K562 (cell line): ENCODE results near the gene MYL1. TPM values are rescaled to one million over a fixed set of nuclear protein-coding genes. Genes with fewer than 3 reads are reported as not detected.

ENCODE experiments used
- ATAC-seq: fragments of 200-7000 bp; cut with Tn5 transposase; 3 replicates; pipeline ENCODE4 v1.9.1; 2020; ENCODE audit warnings: moderate library complexity
- BruUV-seq: library from RNA; stranded (reverse); fragments of 400-500 nt; replicated peaks from 2 replicates; lab custom pipeline; 2021; lab: Mats Ljungman, UMichigan
- CTCF ChIA-PET: fragments of 300-600 bp; formaldehyde crosslinking; extraction: SDS; loops from one replicate; lab custom pipeline; 2021; ENCODE audit warnings: low intra/inter-chr PET ratio; lab: Yijun Ruan, JAX
- POLR2A ChIA-PET: fragments of 300-600, 350-650 bp; sonication (Branson Sonifier 250); formaldehyde crosslinking; extraction: SDS; loops from one replicate; lab custom pipeline; 2021; ENCODE audit warnings: antibody characterized with exemption, inconsistent platforms; lab: Yijun Ruan, JAX
- DNase-seq, 4 experiments: peaks; one replicate each; pipeline versions ENCODE4 v3.0.0 to v3.0.0-alpha.2; 2011 to 2018; ENCODE audit warnings: low spot score in 3 of 4, mixed read lengths in 3 of 4; ENCODE audit errors: extremely low read depth in 1 of 4
- FAIRE-seq: peaks from 2 replicates; lab custom pipeline; 2011; peaks lifted over from hg19 to GRCh38; lab: Jason Lieb, UNC
- H2AFZ ChIP-seq: 2 replicates; pipeline ENCODE4 v1.6.0; 2011; ENCODE audit warnings: low read depth, low read length, control low read depth, inconsistent platforms
- H3K27ac ChIP-seq: fragments of 200-600 bp; 3 replicates; pipeline ENCODE4 v1.8.0; 2011; ENCODE audit warnings: low read depth, mild to moderate bottlenecking, control low read depth, inconsistent platforms, low read length, moderate library complexity, mixed read lengths; ENCODE audit errors: extremely low read depth
- H3K27me3 ChIP-seq, 2 experiments: fragments of 300-600 bp in 1 of 2; 2 replicates in 1 of 2; 3 replicates in 1 of 2; pipeline versions ENCODE4 v1.6.0 to v1.8.0; 2011; ENCODE audit warnings: inconsistent platforms in 2 of 2, low read length in 2 of 2, mild to moderate bottlenecking in 1 of 2, mixed read lengths in 1 of 2, moderate library complexity in 1 of 2; ENCODE audit not compliant: control insufficient read depth in 2 of 2, insufficient read depth in 2 of 2
- H3K36me3 ChIP-seq: fragments of 300-600 bp; 3 replicates; pipeline ENCODE4 v1.8.0; 2011; ENCODE audit warnings: mild to moderate bottlenecking, low read length, inconsistent platforms; ENCODE audit not compliant: control insufficient read depth, insufficient read depth
- H3K4me1 ChIP-seq, 2 experiments: fragments of 200-600 bp in 1 of 2; replicated peaks in 1 of 2; 2 replicates in 1 of 2; 3 replicates in 1 of 2; pipeline versions ENCODE4 v1.5.1 to v1.8.0; 2011; ENCODE audit warnings: inconsistent platforms in 2 of 2, low read length in 2 of 2, mild to moderate bottlenecking in 1 of 2, mixed read lengths in 1 of 2, moderate library complexity in 1 of 2; ENCODE audit not compliant: control insufficient read depth in 2 of 2, insufficient read depth in 2 of 2
- H3K4me2 ChIP-seq: 2 replicates; pipeline ENCODE4 v1.6.1; 2011; ENCODE audit warnings: low read length, control low read depth, inconsistent platforms, mixed read lengths; ENCODE audit not compliant: insufficient read depth
- H3K4me3 ChIP-seq: fragments of 200-600 bp; sonication (generic), shearing (Covaris generic); 2 replicates; pipeline ENCODE4 v1.5.1; 2016; ENCODE audit warnings: control low read depth, inconsistent platforms
- H3K79me2 ChIP-seq: fragments of 200-600 bp; 3 replicates; pipeline ENCODE4 v1.8.0; 2011; ENCODE audit warnings: low read length, inconsistent platforms; ENCODE audit not compliant: control insufficient read depth, insufficient read depth
- H3K9ac ChIP-seq, 2 experiments: 2 replicates each; pipeline versions ENCODE4 v1.6.0 to v1.6.1; 2011; ENCODE audit warnings: low read depth in 2 of 2, low read length in 2 of 2, control low read depth in 1 of 2, inconsistent platforms in 1 of 2, mild to moderate bottlenecking in 1 of 2, mixed read lengths in 1 of 2; ENCODE audit not compliant: insufficient read depth in 1 of 2
- H3K9me1 ChIP-seq: one replicate; pipeline ENCODE4 v1.6.0; 2011; ENCODE audit warnings: inconsistent platforms, mild to moderate bottlenecking, low read length, moderate library complexity; ENCODE audit not compliant: control insufficient read depth, insufficient read depth
- H3K9me3 ChIP-seq: replicated peaks from 2 replicates; pipeline ENCODE4 v1.5.1; 2011; ENCODE audit warnings: low read depth, low read length, inconsistent platforms; ENCODE audit not compliant: control insufficient read depth, insufficient read depth
- H4K20me1 ChIP-seq: replicated peaks from 2 replicates; pipeline ENCODE4 v1.6.1; 2011; ENCODE audit warnings: low read length, inconsistent platforms, mixed read lengths; ENCODE audit not compliant: control insufficient read depth, insufficient read depth
- CCNT2 ChIP-seq: IDR thresholded peaks from 2 replicates; pipeline ENCODE4 v1.6.1; 2011; ENCODE audit warnings: borderline replicate concordance, low read depth, mild to moderate bottlenecking, moderate library complexity, mixed read lengths, low read length; ENCODE audit not compliant: insufficient read length; ENCODE audit errors: extremely low read depth
- ETS1 ChIP-seq: conservative IDR thresholded peaks from 2 replicates; pipeline ENCODE4 v1.6.1; 2011; ENCODE audit warnings: low read depth, mild to moderate bottlenecking, low read length; ENCODE audit not compliant: control insufficient read depth
- HDAC3 ChIP-seq: fragments of 450-650 bp; IDR thresholded peaks from 2 replicates; pipeline ENCODE4 v1.6.1; 2018; ENCODE audit warnings: borderline replicate concordance, mild to moderate bottlenecking, moderate library complexity; ENCODE audit not compliant: partially characterized antibody
- HNRNPUL1 ChIP-seq: fragments of 200-400 bp; formaldehyde crosslinking; IDR thresholded peaks from 2 replicates; pipeline ENCODE4 v1.6.1; 2017; ENCODE audit warnings: low read length
- NCOA6 ChIP-seq: fragments of 450-650 bp; IDR thresholded peaks from 2 replicates; pipeline ENCODE4 v1.6.1; 2017; ENCODE audit warnings: mild to moderate bottlenecking
- PRPF4 ChIP-seq: fragments of 200-400 bp; formaldehyde crosslinking; IDR thresholded peaks from one replicate; pipeline ENCODE4 v1.6.1; 2017; ENCODE audit warnings: low read length, low read depth, mild to moderate bottlenecking; ENCODE audit not compliant: insufficient read depth, poor library complexity, severe bottlenecking
- SMAD2 ChIP-seq: fragments of 150-350 bp; IDR thresholded peaks from 2 replicates; pipeline ENCODE4 v1.6.1; 2014; ENCODE audit warnings: low read depth, mild to moderate bottlenecking, low read length
- SMAD3 ChIP-seq: fragments of 450-650 bp; formaldehyde crosslinking; conservative IDR thresholded peaks from 2 replicates; pipeline ENCODE4 v1.4.0; 2020; ENCODE audit warnings: mild to moderate bottlenecking
- SREBF2 ChIP-seq: sonication (generic); formaldehyde crosslinking; IDR thresholded peaks from 2 replicates; pipeline ENCODE4 v1.4.0; 2020; ENCODE audit warnings: mild to moderate bottlenecking, missing genetic modification reagents
- SRSF3 ChIP-seq: fragments of 200-400 bp; formaldehyde crosslinking; IDR thresholded peaks from 2 replicates; pipeline ENCODE4 v1.6.1; 2016; ENCODE audit warnings: mild to moderate bottlenecking, low read length, moderate library complexity; ENCODE audit not compliant: insufficient read depth
- in situ Hi-C: fragments of 300-500 bp; cut with MboI; formaldehyde crosslinking; loops from 4 replicates; pipeline ENCODE4 v1.15.0; 2018; ENCODE audit warnings: inconsistent platforms, mixed read lengths
- intact Hi-C: fragments of 100-400 bp; cut with micrococcal nuclease; formaldehyde crosslinking; loops from 2 replicates; pipeline ENCODE4 v1.14.2; 2022
- polyA plus RNA-seq, 8 experiments: library from polyadenylated mRNA; depleted of rRNA in 4 of 8; stranded (reverse) in 5 of 8; unstranded in 3 of 8; fragments of >200 nt; fragmentation: Nextera tagmentation in 2 of 8; fragmentation: Illumina TruSeq in 1 of 8; extraction: Ambion mirVana in 2 of 8; extraction: Trizol in 1 of 8; gene quantifications; 2 replicates each; pipeline versions ENCODE4 v1.2.1 to v1.2.3, GENCODE V29; 2011 to 2014; ENCODE audit warnings: inconsistent platforms in 1 of 8, missing spikeins in 1 of 8
- total RNA-seq, 7 experiments: library from RNA; depleted of rRNA in 6 of 7; stranded (reverse); fragments of >200 nt in 6 of 7; fragmentation: Illumina TruSeq in 2 of 7; extraction: Trizol in 2 of 7; gene quantifications; 2 replicates each; pipeline versions ENCODE4 v1.2.1 to v1.2.3, GENCODE V29; 2011 to 2021; ENCODE audit warnings: low replicate concordance in 1 of 7
- TF ChIP-seq, protein P1 (sequence below): sonication (generic); IDR thresholded peaks from 2 replicates; pipeline ENCODE4 v1.6.1; 2016

MYL1 gene
- total and polyA plus RNA-seq, 9 of the 15 experiments (the other 6 are each of a cell fraction or from before 2014, with no cell fraction given) = not detected

DNA sequence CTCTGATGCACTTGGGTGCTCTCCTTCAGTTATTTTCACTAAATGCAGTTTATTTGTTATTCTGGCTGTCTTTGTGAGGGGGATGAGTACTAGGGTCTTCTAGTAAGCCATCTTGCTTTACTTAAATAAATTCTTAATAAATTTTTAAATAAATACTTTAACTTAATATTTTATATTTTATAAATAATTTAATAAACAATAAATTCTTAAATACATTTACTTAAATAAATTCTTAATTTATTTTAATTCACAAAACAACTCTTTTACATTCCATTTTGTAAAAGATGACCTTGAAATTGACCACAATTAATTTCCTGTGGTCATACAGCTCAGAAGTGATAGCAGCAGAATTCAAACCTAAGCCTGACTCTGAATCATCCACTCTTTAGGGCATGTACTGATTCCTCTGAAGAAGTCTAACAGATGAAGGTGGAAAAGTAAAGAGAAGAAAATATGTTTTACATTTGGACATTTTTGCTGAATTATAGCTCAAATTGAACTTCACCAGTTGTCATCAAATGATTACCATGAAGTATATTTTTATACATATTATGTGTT lies 28.8 kb downstream of the MYL1 start:
- DNase-seq = no peak
- BruUV-seq = no TSS peak
- in situ Hi-C loops = no loop called here
- no peak for ATAC-seq
- H2AFZ ChIP-seq = no peak overlapping the region
- no peaks in the 10 kb centered on the region for H3K27me3 ChIP-seq
- H3K4me3 ChIP-seq = no peak overlapping the region
- intact Hi-C loops = no loop called here
- H3K4me2 ChIP-seq = no peak overlapping the region
- no peaks in the 10 kb centered on the region for H3K79me2 ChIP-seq
- H3K36me3 ChIP-seq = no peaks in the 10 kb centered on the region
- ChIA-PET CTCF (no interaction called here), POLR2A (no interaction called here)
- no peaks in the 10 kb centered on the region for H3K9me1 ChIP-seq
- H3K4me1 ChIP-seq = no peaks in the 10 kb centered on the region
- no peak overlapping the region for H3K27ac ChIP-seq
- no peak overlapping the region for H3K9ac ChIP-seq
- no peak for FAIRE-seq
- no peaks in the 10 kb centered on the region for H3K9me3 ChIP-seq
- TF ChIP-seq CCNT2 (no peak), ETS1 (no peak), HDAC3 (no peak), PRPF4 (no peak), SMAD3 (no peak), NCOA6 (no peak), SMAD2 (no peak), SRSF3 (no peak), HNRNPUL1 (no peak), SREBF2 (CRISPR knock-in tag) (no peak)
- TF ChIP-seq, protein P1, sequence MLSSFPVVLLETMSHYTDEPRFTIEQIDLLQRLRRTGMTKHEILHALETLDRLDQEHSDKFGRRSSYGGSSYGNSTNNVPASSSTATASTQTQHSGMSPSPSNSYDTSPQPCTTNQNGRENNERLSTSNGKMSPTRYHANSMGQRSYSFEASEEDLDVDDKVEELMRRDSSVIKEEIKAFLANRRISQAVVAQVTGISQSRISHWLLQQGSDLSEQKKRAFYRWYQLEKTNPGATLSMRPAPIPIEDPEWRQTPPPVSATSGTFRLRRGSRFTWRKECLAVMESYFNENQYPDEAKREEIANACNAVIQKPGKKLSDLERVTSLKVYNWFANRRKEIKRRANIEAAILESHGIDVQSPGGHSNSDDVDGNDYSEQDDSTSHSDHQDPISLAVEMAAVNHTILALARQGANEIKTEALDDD = no peak
- no peaks in the 10 kb centered on the region for H4K20me1 ChIP-seq
